Transverse colon (tissue), 4 donors: ENCODE results near the gene LSM14A. TPM values are rescaled to one million over a fixed set of nuclear protein-coding genes. Genes with fewer than 3 reads are reported as not detected.

Source experiments
- DNase-seq: peaks from one replicate; pipeline ENCODE4 v3.0.0-alpha.2; 2019
- H3K27ac ChIP-seq, 4 donors: fragments of 200-600 bp; sonication (generic); 2 replicates each; pipeline ENCODE4 v1.5.1; 2016 to 2018; ENCODE audit warnings: inconsistent platforms in 4 of 4
- H3K27me3 ChIP-seq: fragments of 200-600 bp; sonication (generic); 2 replicates; pipeline ENCODE4 v1.5.1; 2017; ENCODE audit warnings: inconsistent platforms
- H3K36me3 ChIP-seq, 4 donors: fragments of 200-600 bp; sonication (generic); 2 replicates each; pipeline ENCODE4 v1.5.1; 2017 to 2019; ENCODE audit warnings: inconsistent platforms in 4 of 4
- H3K4me1 ChIP-seq, 4 donors: fragments of 200-600 bp; sonication (generic); 2 replicates each; pipeline ENCODE4 v1.5.1; 2017 to 2020; ENCODE audit warnings: inconsistent platforms in 4 of 4
- H3K4me3 ChIP-seq, 4 donors: fragments of 200-600 bp; sonication (generic); 1 replicate in 1 of 4; 2 replicates in 3 of 4; pipeline versions ENCODE4 v1.5.1 to v1.6.1; 2017 to 2019; ENCODE audit warnings: inconsistent platforms in 4 of 4
- H3K9me3 ChIP-seq, 2 donors: fragments of 200-600 bp; sonication (generic); 2 replicates each; pipeline ENCODE4 v1.5.1; 2017 to 2019; ENCODE audit warnings: inconsistent platforms in 2 of 2
- CTCF ChIP-seq, 5 experiments: fragments of 200-600 bp in 3 of 5; fragments of 450-650 bp in 2 of 5; sonication (generic) in 3 of 5; IDR thresholded peaks; 1 replicate in 2 of 5; 2 replicates in 3 of 5; pipeline ENCODE4 v1.5.1; 2016 to 2017; ENCODE audit warnings: antibody characterized with exemption in 5 of 5, inconsistent platforms in 3 of 5, mild to moderate bottlenecking in 2 of 5, moderate library complexity in 1 of 5
- EP300 ChIP-seq: sonication (generic); formaldehyde crosslinking; IDR thresholded peaks from one replicate; pipeline ENCODE4 v1.6.1; 2017; ENCODE audit warnings: antibody characterized with exemption, low read depth
- POLR2A ChIP-seq: fragments of 450-650 bp; IDR thresholded peaks from one replicate; pipeline ENCODE4 v1.6.1; 2016; ENCODE audit warnings: antibody characterized with exemption, mild to moderate bottlenecking, moderate library complexity
- POLR2AphosphoS5 ChIP-seq, 3 donors: sonication (generic); formaldehyde crosslinking; IDR thresholded peaks; one replicate each; pipeline ENCODE4 v1.6.1; 2016; ENCODE audit warnings: antibody characterized with exemption in 3 of 3
- WGBS, 2 donors: methylation state at CpG; one replicate each; pipeline ENCODE4 v1.1.5; 2018; ENCODE audit warnings: low coverage in 1 of 2; 5-methylcytosine and 5-hydroxymethylcytosine counted together
- in situ Hi-C, 4 donors: fragments of 200-750 bp; cut with MboI; loops; one replicate each; pipeline versions ENCODE4 v1.15.0 to v1.15.1; 2017; ENCODE audit warnings: low sequenced_read_pairs in 3 of 4, low pct_ligation_motif_present in 1 of 4, low pct_unique_long_range_greater_than_20kb in 1 of 4
- intact Hi-C: fragments of 100-400 bp; cut with DNase I; formaldehyde crosslinking; loops from one replicate; pipeline ENCODE4 v1.15.1; 2023; ENCODE audit warnings: low total_unique reads
- total RNA-seq, 4 donors: library from RNA; depleted of rRNA; stranded (reverse); fragments of >200 nt; gene quantifications; one replicate each; pipeline ENCODE4 v1.1.0, GENCODE V29; 2016

The LSM14A gene
- total RNA-seq, 4 donors from 2014 or later, result 88.4 to 211 (median 119) TPM

DNA sequence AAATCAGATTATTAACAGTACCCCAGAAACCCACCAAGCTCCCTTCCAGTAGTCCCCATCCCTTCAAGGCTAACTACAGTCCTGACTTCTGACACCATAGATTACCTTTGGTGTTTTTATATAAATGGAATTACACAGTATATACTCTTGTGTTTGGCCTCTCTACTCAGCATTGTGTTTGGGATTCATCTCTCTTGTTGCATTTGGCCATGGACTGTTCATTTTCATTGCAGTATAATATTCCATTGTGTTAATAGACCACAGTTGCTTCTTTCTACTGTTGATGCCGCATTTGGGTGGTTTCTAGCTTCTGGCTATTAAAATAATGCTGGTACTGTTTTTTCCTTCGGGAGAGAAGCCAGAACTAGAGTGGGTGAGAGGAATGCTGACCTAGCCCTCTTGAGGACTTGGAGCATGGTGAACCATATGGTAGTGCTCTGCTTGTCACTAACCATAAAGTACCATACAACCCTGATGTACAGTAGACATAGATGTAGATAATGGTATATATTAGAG, 63.2 kb downstream of the LSM14A start:
- whole genome bisulfite sequencing, 2 donors, result 90 to 100% methylated on average over 2 of the region's 2 CpGs
- intact Hi-C loops, result no loop called here
- H3K4me3 ChIP-seq, result no peak overlapping the region
- no peaks in the 10 kb centered on the region for H3K9me3 ChIP-seq
- in situ Hi-C loops, result loop anchor here in 2 of 4 donors (25.0 kb wide), 1 partner anchor 102 kb away; no protein-coding TSS in a partner anchor
- H3K27me3 ChIP-seq, result no peaks in the 10 kb centered on the region
- no peak for DNase-seq
- H3K36me3 ChIP-seq, result no peaks in the 10 kb centered on the region
- peaks cover 0 to 14% (median 11%) of the 10 kb centered on the region in 4 donors for H3K4me1 ChIP-seq
- TF ChIP-seq EP300 (no peak), CTCF (IDR thresholded peaks at IDR 0.05) (no peak), POLR2A (no peak), POLR2AphosphoS5 (IDR thresholded peaks at IDR 0.05) (no peak)
- H3K27ac ChIP-seq, result no peak overlapping the region

- Histone ChIP-seq H3K9me3 (no peaks in the 10 kb centered on the region), H3K4me3 (no peak overlapping the region), H3K4me1 (peaks cover 0 to 14% (median 11%) of the 10 kb centered on the region in 4 donors), H3K27ac (peak overlapping the region in 1 of 4 donors; percentile 56), H3K36me3 (no peaks in the 10 kb centered on the region), H3K27me3 (no peaks in the 10 kb centered on the region)
- TF ChIP-seq CTCF (IDR thresholded peaks at IDR 0.05) (no peak), EP300 (no peak)
- DNase-seq, result peak; percentile 44
- in situ Hi-C loops, result loop anchor here in 2 of 4 donors (25.0 kb wide), 1 partner anchor 101 kb away; no protein-coding TSS in a partner anchor
- 56 to 57% methylated on average over 5 to 18 of the region's 18 CpGs for WGBS, 2 donors
- intact Hi-C loops, result no loop called here
These were observed 64.0 kb downstream of the LSM14A start for GRCh38 chr19:34236035-34236987.

DNA sequence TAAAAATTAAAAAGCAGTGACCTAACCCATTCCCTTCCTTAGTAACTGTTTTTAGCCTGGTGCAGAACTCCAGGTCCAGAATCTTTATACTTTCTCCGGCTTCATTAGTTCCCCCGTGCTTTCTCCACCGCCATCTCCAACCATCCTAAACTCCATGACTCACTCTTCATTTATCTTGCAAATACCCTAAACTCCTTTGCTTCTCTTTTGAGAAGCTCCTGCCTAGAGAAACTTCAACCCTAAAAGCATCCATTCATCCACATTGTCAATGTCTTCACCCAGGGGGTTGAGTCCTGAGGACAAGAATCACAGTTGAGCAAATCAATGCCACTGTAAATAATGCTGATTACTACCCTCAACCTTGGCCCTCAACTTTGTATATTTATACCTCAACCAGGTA, 65.0 kb downstream of the LSM14A start:
- no peaks in the 10 kb centered on the region for H3K36me3 ChIP-seq
- 62 to 95% methylated on average over 3 of the region's 3 CpGs for WGBS, 2 donors
- no peak overlapping the region for H3K4me3 ChIP-seq
- TF ChIP-seq EP300 (no peak), CTCF (IDR thresholded peaks at IDR 0.05) (no peak), POLR2AphosphoS5 (IDR thresholded peaks at IDR 0.05) (no peak)
- no peaks in the 10 kb centered on the region for H3K9me3 ChIP-seq
- no peak overlapping the region for H3K27ac ChIP-seq
- intact Hi-C loops (no loop called here), in situ Hi-C loops (loop anchor here in 2 of 4 donors (25.0 kb wide), 1 partner anchor 100 kb away; no protein-coding TSS in a partner anchor)
- H3K4me1 ChIP-seq, result peaks cover 0 to 14% (median 10%) of the 10 kb centered on the region in 4 donors
- no peaks in the 10 kb centered on the region for H3K27me3 ChIP-seq
- no peak for DNase-seq

- intact Hi-C loops (no loop called here), in situ Hi-C loops (loop anchor here in 2 of 4 donors (25.0 kb wide), 1 partner anchor 99 kb away; no protein-coding TSS in a partner anchor)
- DNase-seq, result no peak
- 100% methylated on average over 4 of the region's 4 CpGs; no CpG with 5 or more reads in 1 of the 2 donors for WGBS, 2 donors
- TF ChIP-seq EP300, result no peak
- TF ChIP-seq CTCF (IDR thresholded peaks at IDR 0.05), result no peak
- TF ChIP-seq POLR2A, result no peak
- no peak for TF ChIP-seq POLR2AphosphoS5 (IDR thresholded peaks at IDR 0.05)
- H3K36me3 ChIP-seq, result no peaks in the 10 kb centered on the region
- H3K27ac ChIP-seq, result no peak overlapping the region
- H3K4me1 ChIP-seq, result peaks cover 0 to 10% (median 7%) of the 10 kb centered on the region in 4 donors
- no peaks in the 10 kb centered on the region for H3K9me3 ChIP-seq
- H3K4me3 ChIP-seq, result no peak overlapping the region
- H3K27me3 ChIP-seq, result no peaks in the 10 kb centered on the region
These were observed 65.6 kb downstream of the LSM14A start for GRCh38 chr19:34237939-34238338.
